Glutamatergic neuron (in vitro differentiated cells): Measurements from ENCODE around the gene MBNL3. TPM values are rescaled to one million over a fixed set of nuclear protein-coding genes. Genes with fewer than 3 reads are reported as not detected.
"Not testable (repeated sequence)": the region's sequence is repeated elsewhere in the genome, so short reads cannot be mapped to it uniquely, and the experiment has no call there.

ENCODE experiments used
- DNase-seq: peaks from one replicate; pipeline ENCODE4 v3.0.0; 2022
- H3K27ac Mint-ChIP-seq: one replicate; pipeline ENCODE4 v1.8.0; 2020; ENCODE audit warnings: mild to moderate bottlenecking, mixed read lengths, inconsistent platforms; ENCODE audit not compliant: unreplicated experiment
- H3K27me3 Mint-ChIP-seq: one replicate; pipeline ENCODE4 v1.8.0; 2020; ENCODE audit warnings: mild to moderate bottlenecking, moderate library complexity, mixed read lengths, inconsistent platforms; ENCODE audit not compliant: unreplicated experiment
- H3K36me3 Mint-ChIP-seq: one replicate; pipeline ENCODE4 v1.8.0; 2020; ENCODE audit warnings: mild to moderate bottlenecking, mixed read lengths, inconsistent platforms; ENCODE audit not compliant: unreplicated experiment
- H3K4me1 Mint-ChIP-seq: one replicate; pipeline ENCODE4 v1.8.0; 2020; ENCODE audit warnings: mild to moderate bottlenecking, low read depth, mixed read lengths, inconsistent platforms; ENCODE audit not compliant: unreplicated experiment
- H3K4me3 Mint-ChIP-seq: one replicate; pipeline ENCODE4 v1.8.0; 2020; ENCODE audit warnings: mild to moderate bottlenecking, mixed read lengths, inconsistent platforms; ENCODE audit not compliant: unreplicated experiment
- H3K9me3 Mint-ChIP-seq: one replicate; pipeline ENCODE4 v1.8.0; 2020; ENCODE audit warnings: mild to moderate bottlenecking, moderate library complexity, mixed read lengths, inconsistent platforms; ENCODE audit not compliant: unreplicated experiment
- CTCF ChIP-seq: fragments of 200-600 bp; sonication (generic); IDR thresholded peaks from one replicate; pipeline ENCODE4 v1.5.0; 2021; ENCODE audit not compliant: partially characterized antibody, unreplicated experiment
- total RNA-seq: library from RNA; stranded (reverse); fragmentation: NEBNext Ultra II Directional; extraction: Animal tissue kit (Norgen Biotek cat#: 25700); gene quantifications from one replicate; pipeline ENCODE4 v1.2.1, GENCODE V29; 2021; ENCODE audit not compliant: unreplicated experiment

The MBNL3 gene
- total RNA-seq, 1 donor from 2014 or later = 1.0 TPM

- H3K4me1 Mint-ChIP-seq = no peaks in the 10 kb centered on the region
- H3K27ac Mint-ChIP-seq = no peak overlapping the region
- no peak for DNase-seq
- no peak for TF ChIP-seq CTCF
- H3K4me3 Mint-ChIP-seq = no peak overlapping the region
- no peaks in the 10 kb centered on the region for H3K9me3 Mint-ChIP-seq
- H3K27me3 Mint-ChIP-seq = no peaks in the 10 kb centered on the region
- no peaks in the 10 kb centered on the region for H3K36me3 Mint-ChIP-seq
Measured at GRCh38 chrX:132333351-132333750, 155.5 kb downstream of the MBNL3 start.

- no peaks in the 10 kb centered on the region for H3K36me3 Mint-ChIP-seq
- no peaks in the 10 kb centered on the region for H3K9me3 Mint-ChIP-seq
- H3K4me3 Mint-ChIP-seq = no peak overlapping the region
- TF ChIP-seq CTCF = no peak
- H3K27me3 Mint-ChIP-seq = no peaks in the 10 kb centered on the region
- DNase-seq = no peak
- no peak overlapping the region for H3K27ac Mint-ChIP-seq
- no peaks in the 10 kb centered on the region for H3K4me1 Mint-ChIP-seq
Measured at GRCh38 chrX:132331532-132331931, 157.3 kb downstream of the MBNL3 start.

- no peaks in the 10 kb centered on the region for H3K9me3 Mint-ChIP-seq
- H3K4me3 Mint-ChIP-seq = no peak overlapping the region
- no peaks in the 10 kb centered on the region for H3K36me3 Mint-ChIP-seq
- H3K27ac Mint-ChIP-seq = no peak overlapping the region
- DNase-seq = no peak
- TF ChIP-seq CTCF = no peak
- H3K27me3 Mint-ChIP-seq = no peaks in the 10 kb centered on the region
- no peaks in the 10 kb centered on the region for H3K4me1 Mint-ChIP-seq
Measured at GRCh38 chrX:132331000-132331399, 157.8 kb downstream of the MBNL3 start.

- no peak overlapping the region for H3K4me3 Mint-ChIP-seq
- no peaks in the 10 kb centered on the region for H3K9me3 Mint-ChIP-seq
- H3K27ac Mint-ChIP-seq = no peak overlapping the region
- no peak for TF ChIP-seq CTCF
- no peak for DNase-seq
- no peaks in the 10 kb centered on the region for H3K27me3 Mint-ChIP-seq
- no peaks in the 10 kb centered on the region for H3K4me1 Mint-ChIP-seq
- no peaks in the 10 kb centered on the region for H3K36me3 Mint-ChIP-seq
Measured at GRCh38 chrX:132330156-132330729, 158.6 kb downstream of the MBNL3 start.

- H3K4me1 Mint-ChIP-seq, H3K4me3 Mint-ChIP-seq, H3K27ac Mint-ChIP-seq, H3K27me3 Mint-ChIP-seq, H3K9me3 Mint-ChIP-seq, H3K36me3 Mint-ChIP-seq, DNase-seq: not testable (repeated sequence)
Measured at GRCh38 chrX:132326960-132327359, 161.9 kb downstream of the MBNL3 start.
